PFSK-1 (cell line): Measurements from ENCODE around the gene OCLN.

Source experiments
- POLR2AphosphoS5 ChIP-seq: IDR thresholded peaks from 2 replicates; pipeline ENCODE4 v1.6.1; 2012; ENCODE audit warnings: low read depth, mild to moderate bottlenecking, control low read depth, low read length, moderate library complexity
- REST ChIP-seq, 2 experiments: IDR thresholded peaks; 2 replicates each; pipeline versions ENCODE4 v1.6.1 to v1.8.0; 2011 to 2012; ENCODE audit warnings: low read depth in 2 of 2, low read length in 2 of 2, control low read depth in 1 of 2, inconsistent platforms in 1 of 2, mild to moderate bottlenecking in 1 of 2, moderate library complexity in 1 of 2; ENCODE audit not compliant: insufficient read depth in 1 of 2
- SIN3A ChIP-seq: IDR thresholded peaks from 2 replicates; pipeline ENCODE4 v1.6.1; 2012; ENCODE audit warnings: mild to moderate bottlenecking, low read length, moderate library complexity, borderline replicate concordance; ENCODE audit not compliant: insufficient read depth
- TAF1 ChIP-seq: IDR thresholded peaks from 2 replicates; pipeline ENCODE4 v1.6.1; 2012; ENCODE audit warnings: low read length, control low read depth, borderline replicate concordance; ENCODE audit not compliant: insufficient read depth

GRCh38 chr5:69519285-69519684 is 26.7 kb downstream of the OCLN start:
- TF ChIP-seq TAF1 = no peak
- TF ChIP-seq POLR2AphosphoS5 = no peak
- no peak for TF ChIP-seq SIN3A
- TF ChIP-seq REST (IDR thresholded peaks at IDR 0.05; ENCODE audit: insufficient read depth in 1 of 2, low read depth in 2 of 2, low read length in 2 of 2) = no peak
